ENCODE data around the gene DEFB132. TPM values are rescaled to one million over a fixed set of nuclear protein-coding genes. Genes with fewer than 3 reads are reported as not detected.

Gene DEFB132
- total and polyA plus RNA-seq, 9 of the 15 experiments (the other 6 are each of a cell fraction or from before 2014, with no cell fraction given) = not detected

DNA sequence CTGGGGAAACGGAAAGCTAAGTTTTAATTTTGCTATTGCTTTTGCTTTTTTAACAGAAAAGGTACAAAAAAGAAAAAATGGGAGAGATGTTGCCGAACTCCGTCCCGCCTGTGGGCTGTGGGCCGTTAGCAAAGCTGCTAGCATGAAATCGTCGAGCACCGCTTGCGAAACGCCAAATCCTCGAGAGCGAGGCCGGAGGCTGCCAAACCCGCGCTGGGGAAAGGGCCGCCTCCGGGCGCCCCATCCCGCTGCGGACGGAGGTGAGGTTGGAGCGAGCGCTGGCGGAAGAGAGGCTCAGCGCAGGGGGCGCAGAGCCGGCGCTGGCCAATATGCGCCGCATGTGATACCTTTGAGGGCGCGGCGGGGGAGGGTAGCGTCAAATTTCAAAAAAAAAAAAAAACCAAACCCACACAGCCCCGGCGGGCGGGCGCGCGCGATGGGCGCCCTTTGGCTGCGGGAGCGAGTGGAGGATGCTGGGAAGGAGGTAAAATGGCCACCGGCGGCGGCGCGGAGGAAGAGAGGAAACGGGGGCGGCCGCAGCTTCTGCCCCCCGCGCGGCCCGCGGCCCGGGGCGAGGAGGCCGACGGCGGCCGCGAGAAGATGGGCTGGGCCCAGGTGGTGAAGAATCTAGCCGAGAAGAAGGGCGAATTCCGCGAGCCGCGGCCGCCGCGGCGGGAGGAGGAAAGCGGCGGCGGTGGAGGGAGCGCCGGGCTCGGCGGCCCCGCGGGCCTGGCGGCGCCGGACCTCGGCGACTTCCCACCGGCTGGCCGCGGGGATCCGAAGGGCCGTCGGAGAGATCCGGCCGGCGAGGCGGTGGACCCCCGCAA is 39.8 kb downstream of the DEFB132 start, which contains the start of gene ZCCHC3 (continued):
- TF ChIP-seq, protein P1, sequence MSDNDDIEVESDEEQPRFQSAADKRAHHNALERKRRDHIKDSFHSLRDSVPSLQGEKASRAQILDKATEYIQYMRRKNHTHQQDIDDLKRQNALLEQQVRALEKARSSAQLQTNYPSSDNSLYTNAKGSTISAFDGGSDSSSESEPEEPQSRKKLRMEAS (CRISPR knock-in tag; IDR thresholded peaks at IDR 0.05) = peak; percentile 82
- TF ChIP-seq NBN (IDR thresholded peaks at IDR 0.05; ENCODE audit: low read depth) (peak; percentile 74; the same call in 1 of the 2 replicates), BRD9 (IDR thresholded peaks at IDR 0.05; ENCODE audit: low read depth, partially characterized antibody) (no peak), HIVEP1 (CRISPR knock-in tag; IDR thresholded peaks at IDR 0.05) (no peak), POLR2G (IDR thresholded peaks at IDR 0.05; ENCODE audit: low read depth, low read length) (peak; percentile 94), ESRRB (CRISPR knock-in tag; IDR thresholded peaks at IDR 0.05; ENCODE audit: borderline replicate concordance) (no peak), RNF2 (IDR thresholded peaks at IDR 0.05) (peak; percentile 85), NELFE (IDR thresholded peaks at IDR 0.05; ENCODE audit: insufficient read depth, insufficient read length) (no peak), POLR2H (tag; IDR thresholded peaks at IDR 0.05; ENCODE audit: low read depth) (peak; percentile 67), KDM5B (IDR thresholded peaks at IDR 0.05; ENCODE audit: insufficient replicate concordance, low read depth, low read length) (peak; percentile 54), TAF1 (IDR thresholded peaks at IDR 0.05; ENCODE audit: control insufficient read depth, extremely low read depth, insufficient read depth, low read length, severe bottlenecking) (peak; percentile 95), POLR2A (conservative IDR thresholded peaks at IDR 0.05) (peak; percentile 67)
- TF ChIP-seq, protein P2, sequence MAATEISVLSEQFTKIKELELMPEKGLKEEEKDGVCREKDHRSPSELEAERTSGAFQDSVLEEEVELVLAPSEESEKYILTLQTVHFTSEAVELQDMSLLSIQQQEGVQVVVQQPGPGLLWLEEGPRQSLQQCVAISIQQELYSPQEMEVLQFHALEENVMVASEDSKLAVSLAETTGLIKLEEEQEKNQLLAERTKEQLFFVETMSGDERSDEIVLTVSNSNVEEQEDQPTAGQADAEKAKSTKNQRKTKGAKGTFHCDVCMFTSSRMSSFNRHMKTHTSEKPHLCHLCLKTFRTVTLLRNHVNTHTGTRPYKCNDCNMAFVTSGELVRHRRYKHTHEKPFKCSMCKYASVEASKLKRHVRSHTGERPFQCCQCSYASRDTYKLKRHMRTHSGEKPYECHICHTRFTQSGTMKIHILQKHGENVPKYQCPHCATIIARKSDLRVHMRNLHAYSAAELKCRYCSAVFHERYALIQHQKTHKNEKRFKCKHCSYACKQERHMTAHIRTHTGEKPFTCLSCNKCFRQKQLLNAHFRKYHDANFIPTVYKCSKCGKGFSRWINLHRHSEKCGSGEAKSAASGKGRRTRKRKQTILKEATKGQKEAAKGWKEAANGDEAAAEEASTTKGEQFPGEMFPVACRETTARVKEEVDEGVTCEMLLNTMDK (IDR thresholded peaks at IDR 0.05; ENCODE audit: borderline replicate concordance, insufficient read depth, low read depth, low read length, poor library complexity, severe bottlenecking) = peak; percentile 41
- TF ChIP-seq, protein P3, sequence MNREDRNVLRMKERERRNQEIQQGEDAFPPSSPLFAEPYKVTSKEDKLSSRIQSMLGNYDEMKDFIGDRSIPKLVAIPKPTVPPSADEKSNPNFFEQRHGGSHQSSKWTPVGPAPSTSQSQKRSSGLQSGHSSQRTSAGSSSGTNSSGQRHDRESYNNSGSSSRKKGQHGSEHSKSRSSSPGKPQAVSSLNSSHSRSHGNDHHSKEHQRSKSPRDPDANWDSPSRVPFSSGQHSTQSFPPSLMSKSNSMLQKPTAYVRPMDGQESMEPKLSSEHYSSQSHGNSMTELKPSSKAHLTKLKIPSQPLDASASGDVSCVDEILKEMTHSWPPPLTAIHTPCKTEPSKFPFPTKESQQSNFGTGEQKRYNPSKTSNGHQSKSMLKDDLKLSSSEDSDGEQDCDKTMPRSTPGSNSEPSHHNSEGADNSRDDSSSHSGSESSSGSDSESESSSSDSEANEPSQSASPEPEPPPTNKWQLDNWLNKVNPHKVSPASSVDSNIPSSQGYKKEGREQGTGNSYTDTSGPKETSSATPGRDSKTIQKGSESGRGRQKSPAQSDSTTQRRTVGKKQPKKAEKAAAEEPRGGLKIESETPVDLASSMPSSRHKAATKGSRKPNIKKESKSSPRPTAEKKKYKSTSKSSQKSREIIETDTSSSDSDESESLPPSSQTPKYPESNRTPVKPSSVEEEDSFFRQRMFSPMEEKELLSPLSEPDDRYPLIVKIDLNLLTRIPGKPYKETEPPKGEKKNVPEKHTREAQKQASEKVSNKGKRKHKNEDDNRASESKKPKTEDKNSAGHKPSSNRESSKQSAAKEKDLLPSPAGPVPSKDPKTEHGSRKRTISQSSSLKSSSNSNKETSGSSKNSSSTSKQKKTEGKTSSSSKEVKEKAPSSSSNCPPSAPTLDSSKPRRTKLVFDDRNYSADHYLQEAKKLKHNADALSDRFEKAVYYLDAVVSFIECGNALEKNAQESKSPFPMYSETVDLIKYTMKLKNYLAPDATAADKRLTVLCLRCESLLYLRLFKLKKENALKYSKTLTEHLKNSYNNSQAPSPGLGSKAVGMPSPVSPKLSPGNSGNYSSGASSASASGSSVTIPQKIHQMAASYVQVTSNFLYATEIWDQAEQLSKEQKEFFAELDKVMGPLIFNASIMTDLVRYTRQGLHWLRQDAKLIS (CRISPR knock-in tag; IDR thresholded peaks at IDR 0.05) = peak; percentile 24; the same call in 1 of the 2 replicates
- TF ChIP-seq, protein P4, sequence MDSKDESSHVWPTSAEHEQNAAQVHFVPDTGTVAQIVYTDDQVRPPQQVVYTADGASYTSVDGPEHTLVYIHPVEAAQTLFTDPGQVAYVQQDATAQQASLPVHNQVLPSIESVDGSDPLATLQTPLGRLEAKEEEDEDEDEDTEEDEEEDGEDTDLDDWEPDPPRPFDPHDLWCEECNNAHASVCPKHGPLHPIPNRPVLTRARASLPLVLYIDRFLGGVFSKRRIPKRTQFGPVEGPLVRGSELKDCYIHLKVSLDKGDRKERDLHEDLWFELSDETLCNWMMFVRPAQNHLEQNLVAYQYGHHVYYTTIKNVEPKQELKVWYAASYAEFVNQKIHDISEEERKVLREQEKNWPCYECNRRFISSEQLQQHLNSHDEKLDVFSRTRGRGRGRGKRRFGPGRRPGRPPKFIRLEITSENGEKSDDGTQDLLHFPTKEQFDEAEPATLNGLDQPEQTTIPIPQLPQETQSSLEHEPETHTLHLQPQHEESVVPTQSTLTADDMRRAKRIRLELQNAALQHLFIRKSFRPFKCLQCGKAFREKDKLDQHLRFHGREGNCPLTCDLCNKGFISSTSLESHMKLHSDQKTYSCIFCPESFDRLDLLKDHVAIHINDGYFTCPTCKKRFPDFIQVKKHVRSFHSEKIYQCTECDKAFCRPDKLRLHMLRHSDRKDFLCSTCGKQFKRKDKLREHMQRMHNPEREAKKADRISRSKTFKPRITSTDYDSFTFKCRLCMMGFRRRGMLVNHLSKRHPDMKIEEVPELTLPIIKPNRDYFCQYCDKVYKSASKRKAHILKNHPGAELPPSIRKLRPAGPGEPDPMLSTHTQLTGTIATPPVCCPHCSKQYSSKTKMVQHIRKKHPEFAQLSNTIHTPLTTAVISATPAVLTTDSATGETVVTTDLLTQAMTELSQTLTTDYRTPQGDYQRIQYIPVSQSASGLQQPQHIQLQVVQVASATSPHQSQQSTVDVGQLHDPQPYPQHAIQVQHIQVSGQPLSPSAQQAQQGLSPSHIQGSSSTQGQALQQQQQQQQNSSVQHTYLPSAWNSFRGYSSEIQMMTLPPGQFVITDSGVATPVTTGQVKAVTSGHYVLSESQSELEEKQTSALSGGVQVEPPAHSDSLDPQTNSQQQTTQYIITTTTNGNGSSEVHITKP (IDR thresholded peaks at IDR 0.05; ENCODE audit: partially characterized antibody) = peak; percentile 67
